ENCODE results near the gene MIS18A. TPM values are rescaled to one million over a fixed set of nuclear protein-coding genes. Genes with fewer than 3 reads are reported as not detected.

The MIS18A gene
- total RNA-seq, 1 experiment from 2014 or later = 55.9 TPM

GRCh38 chr21:32320726-32321125 lies 41.9 kb upstream of the MIS18A start:
- Mint-ChIP-seq H3K4me1 (no peaks in the 10 kb centered on the region), H3K27me3 (ENCODE audit: low read depth) (no peaks in the 10 kb centered on the region), H3K27ac (no peak overlapping the region), H3K4me3 (no peak overlapping the region), H3K36me3 (peaks cover 86% of the 10 kb centered on the region), H3K9me3 (no peaks in the 10 kb centered on the region)
- TF ChIP-seq E2F4 (CRISPR knock-in tag; IDR thresholded peaks at IDR 0.05; ENCODE audit: borderline replicate concordance, low read depth) (no peak), ZNF416 (CRISPR knock-in tag; IDR thresholded peaks at IDR 0.05) (no peak), FOXP4 (CRISPR knock-in tag; IDR thresholded peaks at IDR 0.05) (no peak), NR1H2 (CRISPR knock-in tag; IDR thresholded peaks at IDR 0.05) (no peak), FOXJ3 (CRISPR knock-in tag; IDR thresholded peaks at IDR 0.05; ENCODE audit: borderline replicate concordance) (no peak), TEAD4 (CRISPR knock-in tag; IDR thresholded peaks at IDR 0.05) (no peak), RELA (CRISPR knock-in tag; IDR thresholded peaks at IDR 0.05; ENCODE audit: borderline replicate concordance) (no peak), TP53 (CRISPR knock-in tag; IDR thresholded peaks at IDR 0.05) (no peak), FOXP1 (CRISPR knock-in tag; IDR thresholded peaks at IDR 0.05; ENCODE audit: borderline replicate concordance) (no peak), ZNF423 (CRISPR knock-in tag; IDR thresholded peaks at IDR 0.05) (no peak), MAX (CRISPR knock-in tag; IDR thresholded peaks at IDR 0.05) (no peak), ATF2 (CRISPR knock-in tag; IDR thresholded peaks at IDR 0.05; ENCODE audit: borderline replicate concordance, low read depth) (no peak)
- TF ChIP-seq, protein P1, sequence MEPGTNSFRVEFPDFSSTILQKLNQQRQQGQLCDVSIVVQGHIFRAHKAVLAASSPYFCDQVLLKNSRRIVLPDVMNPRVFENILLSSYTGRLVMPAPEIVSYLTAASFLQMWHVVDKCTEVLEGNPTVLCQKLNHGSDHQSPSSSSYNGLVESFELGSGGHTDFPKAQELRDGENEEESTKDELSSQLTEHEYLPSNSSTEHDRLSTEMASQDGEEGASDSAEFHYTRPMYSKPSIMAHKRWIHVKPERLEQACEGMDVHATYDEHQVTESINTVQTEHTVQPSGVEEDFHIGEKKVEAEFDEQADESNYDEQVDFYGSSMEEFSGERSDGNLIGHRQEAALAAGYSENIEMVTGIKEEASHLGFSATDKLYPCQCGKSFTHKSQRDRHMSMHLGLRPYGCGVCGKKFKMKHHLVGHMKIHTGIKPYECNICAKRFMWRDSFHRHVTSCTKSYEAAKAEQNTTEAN (CRISPR knock-in tag; IDR thresholded peaks at IDR 0.05) = no peak
- TF ChIP-seq, protein P2, sequence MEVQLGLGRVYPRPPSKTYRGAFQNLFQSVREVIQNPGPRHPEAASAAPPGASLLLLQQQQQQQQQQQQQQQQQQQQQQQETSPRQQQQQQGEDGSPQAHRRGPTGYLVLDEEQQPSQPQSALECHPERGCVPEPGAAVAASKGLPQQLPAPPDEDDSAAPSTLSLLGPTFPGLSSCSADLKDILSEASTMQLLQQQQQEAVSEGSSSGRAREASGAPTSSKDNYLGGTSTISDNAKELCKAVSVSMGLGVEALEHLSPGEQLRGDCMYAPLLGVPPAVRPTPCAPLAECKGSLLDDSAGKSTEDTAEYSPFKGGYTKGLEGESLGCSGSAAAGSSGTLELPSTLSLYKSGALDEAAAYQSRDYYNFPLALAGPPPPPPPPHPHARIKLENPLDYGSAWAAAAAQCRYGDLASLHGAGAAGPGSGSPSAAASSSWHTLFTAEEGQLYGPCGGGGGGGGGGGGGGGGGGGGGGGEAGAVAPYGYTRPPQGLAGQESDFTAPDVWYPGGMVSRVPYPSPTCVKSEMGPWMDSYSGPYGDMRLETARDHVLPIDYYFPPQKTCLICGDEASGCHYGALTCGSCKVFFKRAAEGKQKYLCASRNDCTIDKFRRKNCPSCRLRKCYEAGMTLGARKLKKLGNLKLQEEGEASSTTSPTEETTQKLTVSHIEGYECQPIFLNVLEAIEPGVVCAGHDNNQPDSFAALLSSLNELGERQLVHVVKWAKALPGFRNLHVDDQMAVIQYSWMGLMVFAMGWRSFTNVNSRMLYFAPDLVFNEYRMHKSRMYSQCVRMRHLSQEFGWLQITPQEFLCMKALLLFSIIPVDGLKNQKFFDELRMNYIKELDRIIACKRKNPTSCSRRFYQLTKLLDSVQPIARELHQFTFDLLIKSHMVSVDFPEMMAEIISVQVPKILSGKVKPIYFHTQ (CRISPR knock-in tag; IDR thresholded peaks at IDR 0.05) = no peak
- TF ChIP-seq, protein P3, sequence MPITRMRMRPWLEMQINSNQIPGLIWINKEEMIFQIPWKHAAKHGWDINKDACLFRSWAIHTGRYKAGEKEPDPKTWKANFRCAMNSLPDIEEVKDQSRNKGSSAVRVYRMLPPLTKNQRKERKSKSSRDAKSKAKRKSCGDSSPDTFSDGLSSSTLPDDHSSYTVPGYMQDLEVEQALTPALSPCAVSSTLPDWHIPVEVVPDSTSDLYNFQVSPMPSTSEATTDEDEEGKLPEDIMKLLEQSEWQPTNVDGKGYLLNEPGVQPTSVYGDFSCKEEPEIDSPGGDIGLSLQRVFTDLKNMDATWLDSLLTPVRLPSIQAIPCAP (CRISPR knock-in tag; IDR thresholded peaks at IDR 0.05) = no peak
- TF ChIP-seq, protein P4, sequence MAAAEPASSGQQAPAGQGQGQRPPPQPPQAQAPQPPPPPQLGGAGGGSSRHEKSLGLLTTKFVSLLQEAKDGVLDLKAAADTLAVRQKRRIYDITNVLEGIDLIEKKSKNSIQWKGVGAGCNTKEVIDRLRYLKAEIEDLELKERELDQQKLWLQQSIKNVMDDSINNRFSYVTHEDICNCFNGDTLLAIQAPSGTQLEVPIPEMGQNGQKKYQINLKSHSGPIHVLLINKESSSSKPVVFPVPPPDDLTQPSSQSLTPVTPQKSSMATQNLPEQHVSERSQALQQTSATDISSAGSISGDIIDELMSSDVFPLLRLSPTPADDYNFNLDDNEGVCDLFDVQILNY (CRISPR knock-in tag; IDR thresholded peaks at IDR 0.05) = no peak
- TF ChIP-seq, protein P5, sequence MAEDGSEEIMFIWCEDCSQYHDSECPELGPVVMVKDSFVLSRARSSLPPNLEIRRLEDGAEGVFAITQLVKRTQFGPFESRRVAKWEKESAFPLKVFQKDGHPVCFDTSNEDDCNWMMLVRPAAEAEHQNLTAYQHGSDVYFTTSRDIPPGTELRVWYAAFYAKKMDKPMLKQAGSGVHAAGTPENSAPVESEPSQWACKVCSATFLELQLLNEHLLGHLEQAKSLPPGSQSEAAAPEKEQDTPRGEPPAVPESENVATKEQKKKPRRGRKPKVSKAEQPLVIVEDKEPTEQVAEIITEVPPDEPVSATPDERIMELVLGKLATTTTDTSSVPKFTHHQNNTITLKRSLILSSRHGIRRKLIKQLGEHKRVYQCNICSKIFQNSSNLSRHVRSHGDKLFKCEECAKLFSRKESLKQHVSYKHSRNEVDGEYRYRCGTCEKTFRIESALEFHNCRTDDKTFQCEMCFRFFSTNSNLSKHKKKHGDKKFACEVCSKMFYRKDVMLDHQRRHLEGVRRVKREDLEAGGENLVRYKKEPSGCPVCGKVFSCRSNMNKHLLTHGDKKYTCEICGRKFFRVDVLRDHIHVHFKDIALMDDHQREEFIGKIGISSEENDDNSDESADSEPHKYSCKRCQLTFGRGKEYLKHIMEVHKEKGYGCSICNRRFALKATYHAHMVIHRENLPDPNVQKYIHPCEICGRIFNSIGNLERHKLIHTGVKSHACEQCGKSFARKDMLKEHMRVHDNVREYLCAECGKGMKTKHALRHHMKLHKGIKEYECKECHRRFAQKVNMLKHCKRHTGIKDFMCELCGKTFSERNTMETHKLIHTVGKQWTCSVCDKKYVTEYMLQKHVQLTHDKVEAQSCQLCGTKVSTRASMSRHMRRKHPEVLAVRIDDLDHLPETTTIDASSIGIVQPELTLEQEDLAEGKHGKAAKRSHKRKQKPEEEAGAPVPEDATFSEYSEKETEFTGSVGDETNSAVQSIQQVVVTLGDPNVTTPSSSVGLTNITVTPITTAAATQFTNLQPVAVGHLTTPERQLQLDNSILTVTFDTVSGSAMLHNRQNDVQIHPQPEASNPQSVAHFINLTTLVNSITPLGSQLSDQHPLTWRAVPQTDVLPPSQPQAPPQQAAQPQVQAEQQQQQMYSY (CRISPR knock-in tag; IDR thresholded peaks at IDR 0.05) = no peak
- DNase-seq (ENCODE audit: low spot score) (no peak), ATAC-seq (no peak)
- ChIA-PET POLR2A (no interaction called here), CTCF (interaction anchor here (1.2 to 2.1 kb wide), 2 partner anchors 15 to 281 kb away, joined by 5 to 6 read pairs; no protein-coding TSS in a partner anchor)

Data from WTC11 (cell line).